Neural crest cell (in vitro differentiated cells): ENCODE data around the gene ZNF516. TPM values are rescaled to one million over a fixed set of nuclear protein-coding genes. Genes with fewer than 3 reads are reported as not detected.

Source experiments
- DNase-seq: peaks from one replicate; pipeline ENCODE4 v3.0.0; 2021; ENCODE audit warnings: low read depth, mixed read lengths, low spot score
- H3K27ac Mint-ChIP-seq: one replicate; pipeline ENCODE4 v1.8.0; 2021; ENCODE audit warnings: mild to moderate bottlenecking, mixed read lengths; ENCODE audit not compliant: unreplicated experiment
- H3K27me3 Mint-ChIP-seq: 2 replicates; pipeline ENCODE4 v1.8.0; 2021; ENCODE audit warnings: low read depth, mild to moderate bottlenecking, mixed read lengths
- H3K36me3 Mint-ChIP-seq: 2 replicates; pipeline ENCODE4 v1.8.0; 2021; ENCODE audit warnings: low read depth, mild to moderate bottlenecking, mixed read lengths
- H3K4me1 Mint-ChIP-seq: 2 replicates; pipeline ENCODE4 v1.8.0; 2021; ENCODE audit warnings: mixed read lengths
- H3K4me3 Mint-ChIP-seq: one replicate; pipeline ENCODE4 v1.8.0; 2021; ENCODE audit warnings: mild to moderate bottlenecking, mixed read lengths
- H3K9me3 Mint-ChIP-seq: 2 replicates; pipeline ENCODE4 v1.8.0; 2021; ENCODE audit warnings: mixed read lengths
- CTCF ChIP-seq: fragments of 200-600 bp; sonication (generic); conservative IDR thresholded peaks from 2 replicates; pipeline ENCODE4 v1.5.0; 2021; ENCODE audit warnings: antibody characterized with exemption, mild to moderate bottlenecking
- total RNA-seq: library from RNA; stranded (reverse); gene quantifications from 2 replicates; pipeline ENCODE4 v1.2.1, GENCODE V29; 2021

ZNF516 gene
- total RNA-seq, 1 donor from 2014 or later, result 91.2 TPM

DNA sequence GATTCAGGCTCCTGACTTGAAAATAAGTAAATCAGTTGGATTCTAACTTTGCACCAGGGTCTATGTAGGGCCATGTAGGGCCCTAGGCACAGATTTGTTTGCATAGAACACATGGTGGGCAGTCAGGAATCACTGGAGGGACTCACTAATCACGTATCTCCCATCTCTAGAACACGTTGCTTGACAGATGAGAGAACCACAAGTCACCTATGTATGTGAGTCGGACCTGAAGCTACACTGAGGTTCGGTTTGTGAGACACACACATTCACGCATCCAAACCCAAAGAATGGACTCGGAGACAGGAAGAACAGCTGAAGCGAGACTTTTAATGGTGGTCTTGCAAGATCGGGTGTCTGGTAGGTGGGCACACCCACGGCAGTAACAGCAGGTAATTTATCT is 157.0 kb downstream of the ZNF516 start:
- Mint-ChIP-seq H3K4me3 (no peak overlapping the region), H3K4me1 (no peaks in the 10 kb centered on the region), H3K27me3 (no peaks in the 10 kb centered on the region), H3K9me3 (peaks cover 9% of the 10 kb centered on the region), H3K36me3 (peaks cover 7% of the 10 kb centered on the region), H3K27ac (no peak overlapping the region)
- TF ChIP-seq CTCF, result no peak
- DNase-seq, result no peak

DNA sequence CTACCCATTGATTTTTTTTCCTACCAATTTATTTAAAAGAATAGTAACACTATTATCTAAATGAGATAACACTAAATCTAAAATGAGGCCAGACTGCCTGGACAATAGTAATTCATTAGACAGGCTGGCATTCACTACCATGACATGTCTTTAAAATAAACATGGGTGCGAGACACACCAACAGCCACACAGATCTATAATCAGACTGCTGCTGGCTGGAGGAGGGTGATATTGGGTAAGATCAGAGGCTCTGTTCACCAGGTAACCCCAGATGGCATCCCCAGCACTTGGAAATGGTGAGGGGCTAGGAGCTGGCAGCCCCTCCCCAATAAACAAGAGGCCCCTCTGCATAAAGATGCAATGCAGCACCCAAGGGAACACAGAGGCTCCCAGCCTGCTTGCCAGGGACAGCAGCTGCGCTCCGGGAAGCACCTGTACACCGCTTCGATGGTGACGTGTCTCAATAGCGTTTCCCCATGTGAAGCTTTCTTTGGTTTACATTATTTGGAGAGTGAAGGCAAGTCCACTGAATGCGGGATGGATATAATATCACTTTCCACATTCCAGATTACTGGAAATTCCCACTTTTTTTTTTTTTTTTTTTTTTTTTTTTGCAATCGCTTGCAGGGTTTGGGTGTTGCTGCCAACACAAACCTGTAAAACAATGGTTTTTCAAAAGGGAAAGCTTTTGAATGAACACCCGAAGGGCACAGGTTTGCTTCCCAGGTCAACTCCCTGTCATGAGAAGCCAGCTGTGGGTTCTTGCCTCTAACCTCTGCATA is 159.0 kb downstream of the ZNF516 start:
- peaks cover 7% of the 10 kb centered on the region for H3K36me3 Mint-ChIP-seq
- no peak overlapping the region for H3K27ac Mint-ChIP-seq
- H3K9me3 Mint-ChIP-seq, result peaks cover 14% of the 10 kb centered on the region
- no peaks in the 10 kb centered on the region for H3K4me1 Mint-ChIP-seq
- H3K27me3 Mint-ChIP-seq, result no peaks in the 10 kb centered on the region
- no peak for DNase-seq
- no peak overlapping the region for H3K4me3 Mint-ChIP-seq
- no peak for TF ChIP-seq CTCF

DNA sequence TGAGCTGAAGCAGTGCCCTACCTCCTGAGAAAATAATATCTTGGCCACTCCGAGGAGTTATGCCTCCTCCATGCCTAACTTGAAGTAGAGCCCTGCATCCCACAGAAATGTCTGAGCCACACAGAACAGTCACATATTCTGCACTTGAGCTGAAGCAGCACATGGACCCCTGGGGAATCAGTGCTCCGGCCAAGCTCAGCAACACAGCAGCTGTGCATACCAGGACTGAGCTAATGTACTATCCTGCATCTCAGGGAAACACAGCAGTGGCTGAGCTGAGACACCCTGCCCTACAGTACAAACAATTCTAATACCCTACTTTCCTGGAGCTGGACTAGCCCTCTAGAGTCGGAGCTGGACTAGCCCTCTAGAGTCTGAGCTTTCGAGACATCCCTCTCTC is 166.9 kb downstream of the ZNF516 start:
- H3K36me3 Mint-ChIP-seq, result peaks cover 8% of the 10 kb centered on the region
- no peak overlapping the region for H3K27ac Mint-ChIP-seq
- H3K27me3 Mint-ChIP-seq, result no peaks in the 10 kb centered on the region
- H3K4me3 Mint-ChIP-seq, result no peak overlapping the region
- peaks cover 15% of the 10 kb centered on the region for H3K9me3 Mint-ChIP-seq
- no peak for DNase-seq
- TF ChIP-seq CTCF, result no peak
- H3K4me1 Mint-ChIP-seq, result no peaks in the 10 kb centered on the region

DNA sequence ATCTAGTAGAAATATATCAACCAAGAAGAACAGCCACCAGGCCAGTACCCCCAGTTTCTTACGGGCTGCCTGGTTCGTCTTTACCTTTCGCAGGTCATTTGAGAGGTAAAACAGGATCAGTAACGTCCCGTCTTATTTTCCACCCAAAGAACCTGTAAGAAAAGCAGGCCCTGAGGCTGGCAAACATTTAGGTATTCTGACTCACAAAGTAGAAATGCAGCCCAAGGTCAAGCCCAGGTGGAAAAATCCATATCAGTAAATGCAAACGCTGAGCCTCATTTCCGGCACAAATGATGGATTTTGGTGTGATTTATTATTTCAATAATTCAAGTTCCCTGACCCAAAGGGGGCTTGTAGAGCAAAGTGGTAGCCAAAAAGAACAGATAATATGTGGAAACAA is 171.2 kb downstream of the ZNF516 start:
- Mint-ChIP-seq H3K4me1 (no peaks in the 10 kb centered on the region), H3K4me3 (no peak overlapping the region), H3K27me3 (no peaks in the 10 kb centered on the region), H3K36me3 (no peaks in the 10 kb centered on the region), H3K9me3 (no peaks in the 10 kb centered on the region), H3K27ac (no peak overlapping the region)
- no peak for DNase-seq
- TF ChIP-seq CTCF, result no peak

- Mint-ChIP-seq H3K36me3 (no peaks in the 10 kb centered on the region), H3K27ac (no peak overlapping the region), H3K4me1 (no peaks in the 10 kb centered on the region), H3K27me3 (no peaks in the 10 kb centered on the region), H3K9me3 (no peaks in the 10 kb centered on the region), H3K4me3 (no peak overlapping the region)
- TF ChIP-seq CTCF, result no peak
- DNase-seq, result no peak
These were observed 172.4 kb downstream of the ZNF516 start for GRCh38 chr18:76322686-76323085.
